Measurements from ENCODE around the gene HIGD2A.

HIGD2A gene

DNA sequence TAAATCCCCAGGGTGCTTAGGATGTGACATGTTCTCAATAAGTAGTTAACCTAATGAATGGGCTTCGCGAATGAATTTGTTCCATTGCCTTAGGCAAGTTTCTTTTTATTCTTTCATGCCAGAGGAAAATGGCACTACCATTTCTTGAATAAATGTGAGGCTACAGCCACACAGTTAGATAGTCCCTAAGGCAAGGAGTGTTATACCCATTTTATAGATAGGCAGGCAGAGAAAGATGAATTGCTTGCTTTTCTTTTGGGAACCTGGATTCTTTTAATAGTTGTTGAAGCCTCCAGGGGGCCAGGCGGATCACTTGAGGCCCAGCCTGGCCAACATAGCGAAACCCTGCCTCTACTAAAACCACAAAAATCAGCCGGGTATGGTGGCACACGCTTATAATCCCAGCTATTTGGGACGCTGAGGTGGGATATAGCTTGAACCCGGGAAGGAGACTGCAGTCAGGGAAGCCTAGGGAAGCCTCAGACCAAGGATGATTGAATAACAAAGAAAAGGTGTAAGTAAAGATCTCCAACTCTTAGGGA, 1.1 kb upstream of the HIGD2A start:
- H3K36me3 ChIP-seq (ENCODE audit: control insufficient read depth in 4 of 4, insufficient read depth in 4 of 4, low read length in 3 of 4) = peaks cover 16 to 57% (median 41%) of the 10 kb centered on the region in 4 experiments
- ChIA-PET POLR2A (interaction anchor here (0.9 kb wide), 1 partner anchor 25 kb away, joined by 3 read pairs; no protein-coding TSS in a partner anchor), CTCF (interaction anchor here (0.5 to 1.2 kb wide), 2 partner anchors 17 to 26 kb away, joined by 3 read pairs; partner anchors contain the start of gene KIAA1191)
- 46% methylated on average over 8 of the region's 8 CpGs for WGBS (ENCODE audit: insufficient coverage)
- peak overlapping the region; percentile 21 to 94 for H3K27ac ChIP-seq (ENCODE audit: insufficient read depth in 1 of 2, low read depth in 1 of 2, low read length in 2 of 2, poor library complexity in 1 of 2, severe bottlenecking in 2 of 2)
- H3K4me3 ChIP-seq (ENCODE audit: control insufficient read depth in 1 of 7, extremely low read depth in 1 of 7, insufficient read depth in 4 of 7, low read depth in 2 of 7, low read length in 6 of 7) = peak overlapping the region in 6 of 7 experiments; percentile 81 to 94 (median 86)
- H3K9me3 ChIP-seq (ENCODE audit: control extremely low read depth in 1 of 5, control insufficient read depth in 4 of 5, insufficient read depth in 2 of 5, low read depth in 1 of 5, low read length in 4 of 5) = no peaks in the 10 kb centered on the region
- peak in 1 of 3 donors; percentile 15 for DNase-seq
- H3K4me1 ChIP-seq (ENCODE audit: control extremely low read depth in 1 of 4, control insufficient read depth in 4 of 4, insufficient read depth in 4 of 4, low read length in 3 of 4) = peaks cover 4 to 39% (median 22%) of the 10 kb centered on the region in 4 experiments
- H3K27me3 ChIP-seq (replicated peaks in 2 of 5; ENCODE audit: control insufficient read depth in 4 of 5, insufficient read depth in 5 of 5, low read length in 4 of 5) = no peaks in the 10 kb centered on the region

DNA sequence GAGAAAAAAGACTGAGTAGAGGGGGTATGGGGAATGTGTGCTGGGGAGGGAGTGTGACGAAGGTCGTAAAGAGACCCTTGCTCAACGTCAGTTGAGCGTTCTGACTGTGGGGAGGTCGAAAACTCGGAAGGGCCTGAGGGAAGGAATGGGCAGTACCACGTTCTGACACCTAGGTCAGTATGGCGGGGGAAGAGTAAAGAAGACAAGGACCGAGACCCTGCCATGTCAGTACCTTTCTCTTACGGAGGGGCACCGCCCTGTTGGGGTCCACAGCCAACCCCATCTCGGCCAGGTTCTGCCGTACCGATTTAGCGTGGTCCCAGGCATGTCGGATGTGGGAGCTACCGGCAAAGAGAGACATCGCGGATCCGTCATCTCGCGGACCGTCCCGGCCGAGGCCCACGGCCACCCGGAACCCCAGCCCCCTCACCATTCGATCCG, 528 bp upstream of the HIGD2A start:
- ChIA-PET POLR2A (interaction anchor here (0.9 kb wide), 1 partner anchor 25 kb away, joined by 3 read pairs; no protein-coding TSS in a partner anchor), CTCF (no interaction called here)
- peaks cover 15 to 56% (median 37%) of the 10 kb centered on the region in 4 experiments for H3K36me3 ChIP-seq (ENCODE audit: control insufficient read depth in 4 of 4, insufficient read depth in 4 of 4, low read length in 3 of 4)
- under 1% methylated on average over 29 of the region's 29 CpGs for WGBS (ENCODE audit: insufficient coverage)
- H3K9me3 ChIP-seq (ENCODE audit: control extremely low read depth in 1 of 5, control insufficient read depth in 4 of 5, insufficient read depth in 2 of 5, low read depth in 1 of 5, low read length in 4 of 5) = no peaks in the 10 kb centered on the region
- H3K27me3 ChIP-seq (replicated peaks in 2 of 5; ENCODE audit: control insufficient read depth in 4 of 5, insufficient read depth in 5 of 5, low read length in 4 of 5) = no peaks in the 10 kb centered on the region
- H3K4me1 ChIP-seq (ENCODE audit: control extremely low read depth in 1 of 4, control insufficient read depth in 4 of 4, insufficient read depth in 4 of 4, low read length in 3 of 4) = peaks cover 4 to 44% (median 22%) of the 10 kb centered on the region in 4 experiments
- DNase-seq = peak in 2 of 3 donors; percentile 34 to 49
- peak overlapping the region; percentile 81 to 94 (median 85) for H3K4me3 ChIP-seq (ENCODE audit: control insufficient read depth in 1 of 7, extremely low read depth in 1 of 7, insufficient read depth in 4 of 7, low read depth in 2 of 7, low read length in 6 of 7)
- peak overlapping the region; percentile 21 to 94 for H3K27ac ChIP-seq (ENCODE audit: insufficient read depth in 1 of 2, low read depth in 1 of 2, low read length in 2 of 2, poor library complexity in 1 of 2, severe bottlenecking in 2 of 2)

DNA sequence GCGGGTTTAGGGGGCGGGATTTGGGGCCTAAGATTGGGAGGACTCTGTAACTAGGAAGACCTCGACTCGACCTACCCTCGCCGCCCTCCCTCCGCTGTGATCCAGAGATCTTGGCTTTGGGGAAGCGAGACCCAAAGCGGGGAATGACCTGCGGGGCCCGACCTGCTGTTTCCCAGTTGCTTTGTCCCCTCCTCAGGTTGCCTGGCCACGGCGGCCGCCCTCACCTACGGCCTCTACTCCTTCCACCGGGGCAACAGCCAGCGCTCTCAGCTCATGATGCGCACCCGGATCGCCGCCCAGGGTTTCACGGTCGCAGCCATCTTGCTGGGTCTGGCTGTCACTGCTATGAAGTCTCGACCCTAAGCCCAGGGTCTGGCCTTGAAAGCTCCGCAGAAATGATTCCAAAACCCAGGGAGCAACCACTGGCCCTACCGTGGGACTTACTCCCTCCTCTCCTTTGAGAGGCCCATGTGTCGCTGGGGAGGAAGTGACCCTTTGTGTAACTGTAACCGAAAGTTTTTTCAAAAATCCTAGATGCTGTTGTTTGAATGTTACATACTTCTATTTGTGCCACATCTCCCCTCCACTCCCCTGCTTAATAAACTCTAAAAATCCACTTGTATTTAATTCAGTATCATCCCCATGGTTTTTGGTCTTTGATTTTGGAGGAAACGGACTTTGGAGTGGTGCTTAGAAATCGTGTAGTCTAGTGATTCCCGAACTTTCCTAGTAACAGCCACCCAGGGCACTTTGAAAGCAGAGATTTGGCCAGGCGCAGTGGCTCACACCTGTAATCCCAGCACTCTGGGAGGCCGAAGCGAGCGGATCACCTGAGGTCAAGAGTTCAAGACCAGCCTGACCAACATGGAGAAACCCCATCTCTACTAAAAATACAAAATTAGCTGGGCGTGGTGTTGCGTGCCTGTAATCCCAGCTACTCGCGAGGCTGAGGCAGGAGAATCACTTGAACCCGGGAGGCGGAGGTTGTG, 878 bp downstream of the HIGD2A start:
- CTCF ChIA-PET = interaction anchor here (1.4 kb wide), 1 partner anchor 8 kb away, joined by 4 read pairs; no protein-coding TSS in a partner anchor
- POLR2A ChIA-PET = interaction anchor here (1.1 kb wide), 1 partner anchor 28 kb away, joined by 4 read pairs; the partner anchor contains the start of gene KIAA1191
- no peak for DNase-seq
- H3K27me3 ChIP-seq (replicated peaks in 2 of 5; ENCODE audit: control insufficient read depth in 4 of 5, insufficient read depth in 5 of 5, low read length in 4 of 5) = no peaks in the 10 kb centered on the region
- H3K36me3 ChIP-seq (ENCODE audit: control insufficient read depth in 4 of 4, insufficient read depth in 4 of 4, low read length in 3 of 4) = peaks cover 15 to 46% (median 28%) of the 10 kb centered on the region in 4 experiments
- H3K4me1 ChIP-seq (ENCODE audit: control extremely low read depth in 1 of 4, control insufficient read depth in 4 of 4, insufficient read depth in 4 of 4, low read length in 3 of 4) = peaks cover 4 to 44% (median 22%) of the 10 kb centered on the region in 4 experiments
- no peaks in the 10 kb centered on the region for H3K9me3 ChIP-seq (ENCODE audit: control extremely low read depth in 1 of 5, control insufficient read depth in 4 of 5, insufficient read depth in 2 of 5, low read depth in 1 of 5, low read length in 4 of 5)
- peak overlapping the region; percentile 81 to 94 (median 85) for H3K4me3 ChIP-seq (ENCODE audit: control insufficient read depth in 1 of 7, extremely low read depth in 1 of 7, insufficient read depth in 4 of 7, low read depth in 2 of 7, low read length in 6 of 7)
- WGBS (ENCODE audit: insufficient coverage) = 19% methylated on average over 33 of the region's 41 CpGs
- peak overlapping the region; percentile 89 to 94 for H3K27ac ChIP-seq (ENCODE audit: insufficient read depth in 1 of 2, low read depth in 1 of 2, low read length in 2 of 2, poor library complexity in 1 of 2, severe bottlenecking in 2 of 2)

- ChIA-PET CTCF (interaction anchor here (1.8 to 2.1 kb wide), 3 partner anchors 9 to 24 kb away, joined by 4 to 6 read pairs (median 4); partner anchors contain the start of gene CLTB), POLR2A (no interaction called here)
- H3K9me3 ChIP-seq (ENCODE audit: control extremely low read depth in 1 of 5, control insufficient read depth in 4 of 5, insufficient read depth in 2 of 5, low read depth in 1 of 5, low read length in 4 of 5) = no peaks in the 10 kb centered on the region
- H3K4me3 ChIP-seq (ENCODE audit: control insufficient read depth in 1 of 7, extremely low read depth in 1 of 7, insufficient read depth in 4 of 7, low read depth in 2 of 7, low read length in 6 of 7) = no peak overlapping the region
- peaks cover 4 to 39% (median 21%) of the 10 kb centered on the region in 4 experiments for H3K4me1 ChIP-seq (ENCODE audit: control extremely low read depth in 1 of 4, control insufficient read depth in 4 of 4, insufficient read depth in 4 of 4, low read length in 3 of 4)
- peaks cover 5 to 34% (median 17%) of the 10 kb centered on the region in 4 experiments for H3K36me3 ChIP-seq (ENCODE audit: control insufficient read depth in 4 of 4, insufficient read depth in 4 of 4, low read length in 3 of 4)
- 100% methylated on average over 4 of the region's 4 CpGs for WGBS (ENCODE audit: insufficient coverage)
- DNase-seq = no peak
- H3K27ac ChIP-seq (ENCODE audit: insufficient read depth in 1 of 2, low read depth in 1 of 2, low read length in 2 of 2, poor library complexity in 1 of 2, severe bottlenecking in 2 of 2) = no peak overlapping the region
- H3K27me3 ChIP-seq (replicated peaks in 2 of 5; ENCODE audit: control insufficient read depth in 4 of 5, insufficient read depth in 5 of 5, low read length in 4 of 5) = no peaks in the 10 kb centered on the region
Observed at GRCh38 chr5:176391479-176391878, 2.9 kb downstream of the HIGD2A start.

DNA sequence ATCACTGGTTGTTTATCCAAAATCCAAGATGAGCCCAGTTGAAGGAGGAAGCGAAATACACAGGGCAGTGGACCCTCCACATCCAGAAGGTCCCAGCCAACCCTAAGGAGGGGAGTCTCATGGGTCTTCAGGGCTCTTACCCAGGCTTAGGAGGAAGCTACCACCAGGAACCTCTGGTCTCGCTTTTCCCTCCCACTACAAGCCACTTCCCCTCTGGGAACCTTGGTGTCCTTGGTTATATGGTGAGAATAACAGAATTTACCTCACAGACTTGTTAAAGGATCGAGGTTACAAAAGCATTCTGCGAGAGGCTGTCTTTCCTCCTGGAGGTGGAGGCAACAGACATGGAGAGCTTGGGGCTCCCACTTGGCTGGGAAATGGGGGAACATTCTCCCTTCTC, 3.4 kb downstream of the HIGD2A start:
- CTCF ChIA-PET = interaction anchor here (0.8 to 2.1 kb wide), 4 partner anchors 9 to 30 kb away, joined by 3 to 6 read pairs (median 4); partner anchors contain the start of gene CLTB
- POLR2A ChIA-PET = no interaction called here
- no peaks in the 10 kb centered on the region for H3K27me3 ChIP-seq (replicated peaks in 2 of 5; ENCODE audit: control insufficient read depth in 4 of 5, insufficient read depth in 5 of 5, low read length in 4 of 5)
- DNase-seq = no peak
- no peaks in the 10 kb centered on the region for H3K9me3 ChIP-seq (ENCODE audit: control extremely low read depth in 1 of 5, control insufficient read depth in 4 of 5, insufficient read depth in 2 of 5, low read depth in 1 of 5, low read length in 4 of 5)
- H3K27ac ChIP-seq (ENCODE audit: insufficient read depth in 1 of 2, low read depth in 1 of 2, low read length in 2 of 2, poor library complexity in 1 of 2, severe bottlenecking in 2 of 2) = no peak overlapping the region
- peaks cover 4 to 34% (median 19%) of the 10 kb centered on the region in 4 experiments for H3K4me1 ChIP-seq (ENCODE audit: control extremely low read depth in 1 of 4, control insufficient read depth in 4 of 4, insufficient read depth in 4 of 4, low read length in 3 of 4)
- 90% methylated on average over 2 of the region's 4 CpGs for WGBS (ENCODE audit: insufficient coverage)
- H3K36me3 ChIP-seq (ENCODE audit: control insufficient read depth in 4 of 4, insufficient read depth in 4 of 4, low read length in 3 of 4) = peaks cover 3 to 32% (median 14%) of the 10 kb centered on the region in 4 experiments
- H3K4me3 ChIP-seq (ENCODE audit: control insufficient read depth in 1 of 7, extremely low read depth in 1 of 7, insufficient read depth in 4 of 7, low read depth in 2 of 7, low read length in 6 of 7) = no peak overlapping the region

DNA sequence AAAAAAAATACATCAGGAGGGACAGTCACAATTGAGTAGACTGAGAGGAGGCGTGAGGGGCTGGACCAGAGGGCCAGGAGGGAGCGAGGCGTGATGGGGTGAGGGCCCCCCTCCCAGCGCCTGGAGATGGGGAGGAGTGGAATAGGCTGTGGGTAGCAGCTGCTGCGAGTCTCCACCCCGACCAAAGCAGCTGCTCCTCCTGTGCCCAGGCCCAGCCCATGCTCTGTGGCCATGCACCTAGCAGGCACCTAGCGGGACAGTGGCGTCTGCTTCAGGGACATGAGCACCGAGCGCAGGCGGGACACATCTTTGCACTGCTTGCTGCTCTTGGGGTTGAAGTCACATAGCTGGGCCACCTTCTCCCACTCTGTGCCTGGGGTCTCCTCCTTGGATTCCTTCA, 4.0 kb downstream of the HIGD2A start:
- DNase-seq = no peak
- ChIA-PET CTCF (interaction anchor here (0.8 to 2.1 kb wide), 3 partner anchors 8 to 30 kb away, joined by 3 to 4 read pairs (median 4); partner anchors contain the start of gene CLTB), POLR2A (no interaction called here)
- WGBS (ENCODE audit: insufficient coverage) = 99% methylated on average over 11 of the region's 11 CpGs
- H3K4me1 ChIP-seq (ENCODE audit: control extremely low read depth in 1 of 4, control insufficient read depth in 4 of 4, insufficient read depth in 4 of 4, low read length in 3 of 4) = peaks cover 4 to 29% (median 13%) of the 10 kb centered on the region in 4 experiments
- peaks cover 3 to 32% (median 14%) of the 10 kb centered on the region in 4 experiments for H3K36me3 ChIP-seq (ENCODE audit: control insufficient read depth in 4 of 4, insufficient read depth in 4 of 4, low read length in 3 of 4)
- H3K27ac ChIP-seq (ENCODE audit: insufficient read depth in 1 of 2, low read depth in 1 of 2, low read length in 2 of 2, poor library complexity in 1 of 2, severe bottlenecking in 2 of 2) = no peak overlapping the region
- no peaks in the 10 kb centered on the region for H3K27me3 ChIP-seq (replicated peaks in 2 of 5; ENCODE audit: control insufficient read depth in 4 of 5, insufficient read depth in 5 of 5, low read length in 4 of 5)
- H3K4me3 ChIP-seq (ENCODE audit: control insufficient read depth in 1 of 7, extremely low read depth in 1 of 7, insufficient read depth in 4 of 7, low read depth in 2 of 7, low read length in 6 of 7) = no peak overlapping the region
- H3K9me3 ChIP-seq (ENCODE audit: control extremely low read depth in 1 of 5, control insufficient read depth in 4 of 5, insufficient read depth in 2 of 5, low read depth in 1 of 5, low read length in 4 of 5) = no peaks in the 10 kb centered on the region
